NOMO-1 treated with dmso at 0.1 percent for 144 hours (cell line): Measurements from ENCODE around the gene SUPT5H.

Source experiments
- DNase-seq: peaks from one replicate; lab custom pipeline; 2025; ENCODE audit not compliant: unreplicated experiment; lab: John Stamatoyannopoulos, UW

Gene SUPT5H

DNA sequence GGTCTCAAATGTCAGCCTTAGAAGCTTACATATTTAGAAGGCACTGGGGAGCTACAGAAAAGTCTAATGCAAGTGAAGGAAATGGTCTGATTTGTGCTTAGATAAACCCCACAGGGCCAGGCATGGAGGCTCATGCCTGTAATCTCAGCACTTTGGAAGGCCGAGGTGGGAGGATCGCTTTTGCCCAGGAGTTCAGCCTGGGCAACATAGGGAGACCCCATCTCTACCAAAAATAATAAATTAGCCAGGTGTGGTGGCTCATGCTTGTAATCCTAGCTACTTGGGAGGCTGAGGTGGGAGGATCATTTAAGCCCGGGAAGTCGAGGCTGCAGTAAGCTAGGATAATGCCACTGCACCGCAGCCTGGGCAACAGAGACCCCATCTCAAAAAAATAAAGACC lies 50.7 kb downstream of the SUPT5H start:
- DNase-seq: no peak

DNA sequence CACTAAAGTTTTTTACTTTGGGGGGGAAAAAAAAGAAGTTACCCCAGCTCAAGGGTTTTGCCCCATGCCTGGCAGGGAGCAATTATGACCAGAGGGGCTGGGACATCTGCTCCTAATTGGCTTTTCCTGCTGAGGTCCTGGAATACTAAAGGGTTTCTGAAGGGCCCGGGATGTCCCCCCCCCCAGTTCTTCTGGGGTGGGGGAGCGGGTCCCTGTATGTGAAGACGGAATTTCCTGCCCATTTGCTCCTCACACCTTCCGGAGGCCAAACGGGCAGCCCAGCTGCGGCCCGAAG lies 52.3 kb downstream of the SUPT5H start:
- DNase-seq: no peak

DNA sequence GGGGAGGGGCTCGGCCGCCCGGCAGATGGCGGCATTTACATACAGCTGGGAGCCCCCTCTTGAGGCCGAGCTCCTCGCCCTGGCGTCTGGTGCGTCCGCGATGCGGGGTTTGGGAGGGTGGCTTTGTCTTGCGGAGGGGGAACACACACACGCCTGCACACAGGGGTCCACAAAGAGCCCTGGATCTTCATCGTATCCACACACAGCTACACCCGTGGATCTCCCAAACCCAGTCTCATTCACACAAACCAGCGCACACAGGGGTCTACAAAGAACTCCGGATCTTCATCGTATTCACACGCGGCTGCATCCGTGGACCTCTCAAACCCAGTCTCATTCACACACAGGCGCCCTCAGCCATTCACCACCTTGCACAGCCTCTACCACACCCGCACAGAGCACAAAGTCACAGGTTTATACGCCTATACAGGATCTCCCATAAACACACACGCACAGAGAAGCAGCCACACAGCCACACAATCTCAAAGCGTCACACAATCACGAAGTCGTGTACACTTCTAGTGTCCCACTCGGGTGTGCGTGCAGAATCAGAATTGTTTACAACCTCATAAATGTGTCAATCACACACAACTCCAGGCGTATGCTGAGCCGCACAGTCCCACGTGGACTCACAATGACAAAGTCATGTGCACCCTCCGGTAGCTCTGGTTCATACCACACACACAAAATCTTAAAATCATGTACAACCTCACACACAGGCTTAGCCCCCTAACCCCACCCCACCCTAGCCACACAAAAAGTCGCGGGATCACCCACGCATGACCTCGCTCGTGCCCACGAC lies 52.8 kb downstream of the SUPT5H start:
- no peak for DNase-seq

DNA sequence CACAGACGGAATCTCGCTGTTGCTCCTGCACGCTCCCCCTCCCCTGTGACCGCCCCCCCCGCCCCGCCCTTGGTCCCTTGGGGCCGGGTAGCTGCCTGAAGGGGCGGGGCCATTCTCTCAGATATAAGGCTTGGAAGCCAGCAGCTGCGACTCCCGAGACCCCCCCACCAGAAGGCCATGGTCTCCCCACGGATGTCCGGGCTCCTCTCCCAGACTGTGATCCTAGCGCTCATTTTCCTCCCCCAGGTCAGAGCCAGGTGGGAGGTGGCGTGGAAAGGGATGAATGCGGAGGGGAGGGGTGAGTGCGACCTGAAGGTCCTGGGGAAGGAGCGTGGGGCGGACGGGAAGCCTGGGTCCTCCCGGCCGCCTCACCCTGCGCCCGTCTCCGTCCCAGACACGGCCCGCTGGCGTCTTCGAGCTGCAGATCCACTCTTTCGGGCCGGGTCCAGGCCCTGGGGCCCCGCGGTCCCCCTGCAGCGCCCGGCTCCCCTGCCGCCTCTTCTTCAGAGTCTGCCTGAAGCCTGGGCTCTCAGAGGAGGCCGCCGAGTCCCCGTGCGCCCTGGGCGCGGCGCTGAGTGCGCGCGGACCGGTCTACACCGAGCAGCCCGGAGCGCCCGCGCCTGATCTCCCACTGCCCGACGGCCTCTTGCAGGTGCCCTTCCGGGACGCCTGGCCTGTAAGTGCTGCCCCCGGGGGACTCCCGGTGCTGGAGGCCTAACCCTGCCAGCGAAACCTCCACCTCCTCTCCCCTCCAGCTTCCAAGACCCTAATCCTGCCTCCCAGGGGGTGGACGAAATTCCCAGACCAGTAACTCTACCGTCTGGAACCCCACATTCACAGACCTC lies 53.6 kb downstream of the SUPT5H start, which contains the start of gene DLL3:
Gene DLL3 (plus strand): TSS at position 150 of the 845 bp plus-strand sequence. CDS start 28 bp downstream, at position 178.
- no peak for DNase-seq

DNA sequence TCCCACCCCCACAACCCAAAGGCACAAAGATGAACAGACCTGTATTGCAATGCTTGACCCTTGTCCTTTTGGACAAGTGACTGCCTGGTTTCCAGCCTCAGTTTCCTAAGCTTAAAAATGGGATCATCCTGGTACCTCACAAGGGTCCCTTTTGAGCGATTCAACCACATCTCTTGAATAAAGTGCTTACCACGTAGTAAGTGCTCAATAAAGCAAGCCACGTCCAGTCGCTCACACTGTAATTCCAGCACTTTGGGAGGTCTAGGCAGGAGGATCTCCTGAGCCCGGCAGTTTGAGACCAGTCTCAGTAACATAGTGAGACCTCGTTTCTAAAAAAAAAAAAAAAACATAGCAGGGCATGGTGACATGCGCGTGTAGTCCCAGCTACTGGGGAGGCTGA lies 54.5 kb downstream of the SUPT5H start:
- no peak for DNase-seq

DNA sequence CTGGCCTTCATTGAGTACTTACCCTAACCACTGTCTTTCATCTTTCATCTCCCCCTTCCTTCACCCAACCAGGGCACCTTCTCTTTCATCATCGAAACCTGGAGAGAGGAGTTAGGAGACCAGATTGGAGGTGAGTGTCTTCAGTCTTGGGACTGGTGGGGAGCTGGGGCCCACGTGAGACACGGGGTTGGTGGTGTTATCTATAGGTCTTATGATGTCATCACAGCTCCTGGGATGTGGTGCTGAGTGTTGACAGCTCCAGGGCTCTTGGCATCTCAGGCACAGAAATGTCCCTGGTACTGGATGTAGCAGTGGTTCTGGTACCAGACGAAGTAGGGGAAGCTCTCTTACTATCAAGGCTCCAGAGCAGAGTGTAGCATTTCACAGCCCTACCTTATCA lies 55.2 kb downstream of the SUPT5H start:
- DNase-seq: no peak

DNA sequence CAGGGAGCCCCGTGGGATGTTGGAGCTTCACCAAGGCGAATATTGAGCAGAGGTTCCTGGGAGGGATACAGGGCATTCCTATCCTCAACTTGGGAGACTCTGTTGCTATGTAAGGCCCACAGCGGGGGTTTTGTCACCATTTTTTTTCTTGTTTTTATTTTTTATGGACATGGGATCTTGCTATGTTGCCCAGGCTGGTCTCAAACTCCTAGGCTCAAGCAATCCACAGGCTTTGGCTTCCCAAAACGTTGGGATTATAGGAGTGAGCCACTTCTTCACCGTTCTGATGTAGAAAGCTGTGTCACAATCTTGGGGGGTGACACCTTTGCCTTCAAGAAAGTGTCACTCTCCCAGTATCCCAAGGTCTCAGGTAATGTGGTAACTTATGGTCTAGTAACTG lies 56.0 kb downstream of the SUPT5H start:
- DNase-seq: no peak

DNA sequence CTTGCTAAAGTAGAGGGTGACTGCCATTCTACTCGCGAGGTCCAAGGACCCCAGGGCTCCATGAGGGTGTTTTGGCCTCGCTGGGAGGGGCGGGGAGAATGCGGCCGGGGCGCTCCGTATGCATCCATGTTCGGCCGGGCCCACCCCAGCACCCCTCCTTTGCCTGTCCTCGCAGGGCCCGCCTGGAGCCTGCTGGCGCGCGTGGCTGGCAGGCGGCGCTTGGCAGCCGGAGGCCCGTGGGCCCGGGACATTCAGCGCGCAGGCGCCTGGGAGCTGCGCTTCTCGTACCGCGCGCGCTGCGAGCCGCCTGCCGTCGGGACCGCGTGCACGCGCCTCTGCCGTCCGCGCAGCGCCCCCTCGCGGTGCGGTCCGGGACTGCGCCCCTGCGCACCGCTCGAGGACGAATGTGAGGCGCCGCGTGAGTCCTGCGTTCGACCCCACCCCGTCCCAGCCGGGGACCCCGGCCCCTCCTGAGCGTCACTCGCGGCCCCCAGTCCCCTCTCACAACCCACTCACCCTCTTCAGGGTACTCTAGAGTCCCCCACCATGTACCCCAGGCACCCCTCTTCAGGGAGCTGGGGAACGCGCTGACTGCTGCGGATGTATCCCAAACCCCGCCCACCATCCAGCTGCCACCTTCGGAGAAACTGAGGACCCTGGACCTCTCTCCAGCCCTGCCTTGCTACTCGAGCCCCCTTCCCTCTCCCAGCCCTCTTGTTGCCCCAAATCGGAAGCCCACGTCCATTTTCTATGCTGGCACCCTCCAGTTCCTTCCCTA lies 57.4 kb downstream of the SUPT5H start:
- DNase-seq: peak; percentile 22

DNA sequence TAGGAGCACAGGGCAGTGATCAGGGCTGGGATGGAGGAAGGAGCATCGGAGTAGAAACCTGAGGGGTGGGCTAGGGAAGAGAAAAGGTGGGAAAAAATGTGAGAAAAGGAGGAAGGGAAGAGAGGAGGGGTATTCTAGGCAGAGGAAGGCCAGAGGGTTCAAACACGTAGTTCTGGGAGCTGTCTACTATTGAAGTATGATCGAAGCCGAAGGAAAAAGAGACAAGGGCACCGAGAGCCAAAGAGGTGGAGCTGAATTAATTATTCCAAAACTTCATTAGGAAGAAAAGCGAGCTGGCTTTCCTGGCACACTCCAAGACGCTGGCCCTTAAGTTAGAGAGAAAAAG lies 61.2 kb downstream of the SUPT5H start:
- no peak for DNase-seq

DNA sequence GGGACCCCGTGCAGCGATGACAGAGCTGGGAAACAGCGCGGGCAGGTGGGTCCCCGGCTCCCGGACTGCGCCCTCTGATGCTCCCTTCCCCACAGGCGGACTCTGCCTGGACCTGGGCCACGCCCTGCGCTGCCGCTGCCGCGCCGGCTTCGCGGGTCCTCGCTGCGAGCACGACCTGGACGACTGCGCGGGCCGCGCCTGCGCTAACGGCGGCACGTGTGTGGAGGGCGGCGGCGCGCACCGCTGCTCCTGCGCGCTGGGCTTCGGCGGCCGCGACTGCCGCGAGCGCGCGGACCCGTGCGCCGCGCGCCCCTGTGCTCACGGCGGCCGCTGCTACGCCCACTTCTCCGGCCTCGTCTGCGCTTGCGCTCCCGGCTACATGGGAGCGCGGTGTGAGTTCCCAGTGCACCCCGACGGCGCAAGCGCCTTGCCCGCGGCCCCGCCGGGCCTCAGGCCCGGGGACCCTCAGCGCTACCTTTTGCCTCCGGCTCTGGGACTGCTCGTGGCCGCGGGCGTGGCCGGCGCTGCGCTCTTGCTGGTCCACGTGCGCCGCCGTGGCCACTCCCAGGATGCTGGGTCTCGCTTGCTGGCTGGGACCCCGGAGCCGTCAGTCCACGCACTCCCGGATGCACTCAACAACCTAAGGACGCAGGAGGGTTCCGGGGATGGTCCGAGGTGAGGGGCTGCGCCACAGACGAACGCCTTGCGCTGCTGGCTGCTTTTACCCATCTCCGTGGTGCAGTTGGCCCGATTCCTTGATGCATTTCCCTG lies 61.7 kb downstream of the SUPT5H start:
- DNase-seq: peak; percentile 2

DNA sequence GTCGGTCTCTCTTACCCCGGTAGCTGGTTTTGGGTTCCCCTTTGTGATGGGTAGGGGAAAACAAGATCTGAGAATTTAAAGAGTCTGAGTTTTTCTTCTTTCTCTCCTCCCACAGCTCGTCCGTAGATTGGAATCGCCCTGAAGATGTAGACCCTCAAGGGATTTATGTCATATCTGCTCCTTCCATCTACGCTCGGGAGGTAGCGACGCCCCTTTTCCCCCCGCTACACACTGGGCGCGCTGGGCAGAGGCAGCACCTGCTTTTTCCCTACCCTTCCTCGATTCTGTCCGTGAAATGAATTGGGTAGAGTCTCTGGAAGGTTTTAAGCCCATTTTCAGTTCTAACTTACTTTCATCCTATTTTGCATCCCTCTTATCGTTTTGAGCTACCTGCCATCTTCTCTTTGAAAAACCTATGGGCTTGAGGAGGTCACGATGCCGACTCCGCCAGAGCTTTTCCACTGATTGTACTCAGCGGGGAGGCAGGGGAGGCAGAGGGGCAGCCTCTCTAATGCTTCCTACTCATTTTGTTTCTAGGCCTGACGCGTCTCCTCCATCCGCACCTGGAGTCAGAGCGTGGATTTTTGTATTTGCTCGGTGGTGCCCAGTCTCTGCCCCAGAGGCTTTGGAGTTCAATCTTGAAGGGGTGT lies 62.5 kb downstream of the SUPT5H start:
- DNase-seq: no peak

DNA sequence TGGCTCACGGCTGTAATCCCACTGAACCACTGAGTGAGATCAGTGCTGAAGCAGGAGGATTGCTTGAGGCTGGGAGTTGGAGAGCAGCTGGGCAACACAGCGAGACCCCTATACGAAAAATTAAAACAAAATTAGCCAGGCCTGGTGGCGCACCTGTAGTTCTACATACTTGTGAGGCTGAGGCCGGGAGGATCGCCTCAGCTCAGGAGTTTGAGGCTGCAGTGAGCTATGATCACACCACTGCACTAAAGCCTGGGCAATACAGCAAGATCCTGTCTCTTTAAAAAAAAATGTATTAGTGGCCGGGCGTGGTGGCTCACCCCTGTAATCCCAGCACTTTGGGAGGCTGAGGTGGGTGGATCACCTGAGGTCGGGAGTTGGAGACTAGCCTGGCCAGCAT lies 63.2 kb downstream of the SUPT5H start:
- DNase-seq: no peak

DNA sequence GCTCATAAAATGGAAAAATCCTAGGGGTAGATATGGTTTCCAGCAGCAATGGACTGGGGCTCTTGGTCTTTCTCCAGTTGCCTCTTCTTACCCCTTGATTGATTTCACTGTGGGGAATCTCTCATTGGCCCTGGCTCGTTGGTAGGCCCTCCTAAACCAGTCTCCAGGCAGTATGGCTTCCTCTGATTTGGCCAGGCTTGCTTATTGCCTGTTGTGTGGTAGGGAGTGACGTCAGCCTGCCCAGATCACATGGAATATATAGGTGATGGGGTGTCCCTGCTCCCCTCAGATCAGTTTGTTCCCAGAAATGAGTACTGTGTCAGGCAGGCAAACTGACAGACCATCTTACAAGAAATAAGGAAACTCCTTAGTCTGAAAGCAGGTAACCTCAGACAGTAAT lies 63.9 kb downstream of the SUPT5H start:
- no peak for DNase-seq

DNA sequence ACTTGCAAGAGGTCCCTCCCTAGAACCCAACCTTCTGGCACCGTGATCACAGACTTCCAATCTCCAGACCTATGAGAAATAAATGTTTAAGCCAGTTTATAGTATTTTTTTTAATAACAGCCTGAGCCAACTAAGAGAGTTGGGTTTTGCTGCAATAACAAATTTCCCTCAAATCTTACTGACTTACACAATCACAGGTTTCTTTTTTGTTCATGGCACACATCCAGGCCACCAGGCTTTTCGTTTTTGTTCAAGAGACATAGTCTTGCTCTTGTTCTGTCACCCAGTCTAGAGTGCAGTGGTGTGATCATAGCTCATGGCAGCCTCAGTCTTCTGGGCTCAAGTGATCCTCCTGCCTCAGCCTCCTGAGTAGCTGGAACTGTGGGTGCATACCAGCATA lies 67.6 kb downstream of the SUPT5H start:
- DNase-seq: no peak

DNA sequence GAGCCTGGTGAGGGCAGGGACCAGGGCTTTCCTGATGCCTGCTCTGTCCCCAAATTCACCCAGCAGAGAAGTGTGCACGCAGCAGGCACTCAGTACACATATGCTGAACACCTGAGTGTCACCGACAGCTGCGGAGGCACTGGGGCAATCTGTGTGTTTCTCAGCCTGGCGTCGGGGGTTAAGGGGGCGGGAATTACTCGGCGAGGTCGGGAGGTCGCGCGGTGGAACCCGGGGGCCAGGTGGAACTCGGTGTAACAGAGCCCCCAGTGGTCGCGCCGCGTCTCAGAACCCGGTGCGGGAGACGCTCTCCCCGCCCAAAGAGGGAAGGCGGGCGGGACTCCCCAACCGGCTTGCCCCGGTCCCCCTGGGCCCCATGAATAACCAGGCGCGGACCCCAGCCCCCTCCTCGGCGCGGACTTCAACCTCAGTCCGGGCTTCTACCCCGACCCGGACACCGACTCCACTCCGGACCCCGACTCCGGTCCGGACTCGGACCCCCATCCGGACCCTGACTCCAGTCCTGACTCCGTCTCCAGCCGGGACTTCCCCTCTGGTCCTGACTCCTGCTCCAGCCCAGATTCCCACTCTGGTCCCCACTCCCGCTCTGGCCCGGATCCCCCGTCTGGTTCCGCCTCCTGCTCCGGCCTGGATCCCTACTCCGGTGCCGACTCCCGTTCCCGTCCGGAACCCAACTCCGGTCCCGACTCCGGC lies 69.6 kb downstream of the SUPT5H start, which contains the start of gene SELENOV:
Gene SELENOV (plus strand): TSS at position 300 of the 711 bp plus-strand sequence. CDS start 74 bp downstream, at position 374.
- DNase-seq: no peak

DNA sequence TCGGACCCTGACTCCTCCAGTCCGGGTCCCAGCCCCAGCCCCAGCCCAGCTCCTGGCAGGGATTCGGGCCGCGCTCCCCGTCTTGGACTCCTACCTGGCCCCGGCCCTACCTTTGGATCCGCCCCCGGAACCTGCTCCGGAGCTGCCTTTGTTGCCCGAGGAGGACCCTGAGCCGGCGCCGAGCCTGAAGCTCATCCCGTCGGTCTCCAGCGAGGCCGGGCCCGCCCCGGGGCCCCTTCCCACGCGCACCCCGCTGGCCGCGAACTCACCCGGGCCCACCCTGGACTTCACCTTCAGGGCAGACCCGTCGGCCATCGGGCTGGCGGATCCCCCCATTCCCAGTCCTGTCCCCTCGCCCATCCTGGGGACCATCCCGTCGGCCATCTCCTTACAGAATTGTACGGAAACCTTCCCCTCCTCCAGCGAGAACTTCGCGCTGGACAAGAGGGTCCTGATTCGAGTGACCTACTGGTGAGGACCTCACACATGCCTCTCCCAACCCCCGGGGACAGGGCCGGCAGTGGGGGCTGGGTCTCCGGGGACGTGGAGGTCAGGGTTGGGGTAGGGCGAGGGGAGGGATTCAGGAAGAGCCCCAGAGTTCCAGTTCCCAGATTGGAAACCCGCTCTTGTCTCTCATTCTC lies 70.3 kb downstream of the SUPT5H start:
- DNase-seq: no peak

DNA sequence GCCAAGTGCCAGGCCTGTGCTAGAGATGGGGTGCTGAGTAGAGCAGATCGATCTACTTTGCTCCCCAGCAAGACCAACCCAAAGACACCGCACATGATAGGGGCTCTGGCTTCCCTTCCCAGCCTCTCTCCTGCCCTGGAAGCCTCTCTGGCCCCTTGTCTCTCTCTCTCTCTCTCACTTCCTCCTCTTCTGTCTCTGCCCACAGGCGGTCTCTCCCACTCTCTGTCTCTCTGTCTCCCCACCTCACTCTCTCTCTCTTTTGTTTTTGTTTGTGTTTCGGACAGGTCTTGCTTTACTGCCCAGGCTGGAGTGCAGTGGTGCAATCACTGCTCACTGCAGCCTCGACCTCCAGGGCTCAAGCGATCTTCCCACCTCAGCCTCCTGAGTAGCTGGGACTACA lies 70.9 kb downstream of the SUPT5H start:
- no peak for DNase-seq

DNA sequence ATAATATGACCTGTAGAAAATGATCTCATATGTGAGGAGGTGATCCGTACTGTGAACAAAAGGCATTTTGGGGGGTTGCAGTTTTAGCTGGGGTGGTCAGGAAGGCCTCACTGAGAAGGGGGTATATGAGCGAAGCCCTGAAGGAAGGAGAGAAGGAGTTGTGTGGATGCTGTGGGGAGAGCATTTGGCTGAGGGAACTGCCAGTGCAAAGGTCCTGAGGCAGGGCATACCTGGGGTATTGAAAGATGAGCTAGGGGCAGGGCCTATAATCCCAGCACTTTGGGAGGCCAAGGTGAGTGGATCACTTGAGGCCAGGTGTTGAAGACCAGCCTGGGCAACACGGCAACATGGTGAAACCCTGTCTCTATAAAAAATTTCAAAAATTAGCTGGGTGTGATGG lies 72.0 kb downstream of the SUPT5H start:
- no peak for DNase-seq

DNA sequence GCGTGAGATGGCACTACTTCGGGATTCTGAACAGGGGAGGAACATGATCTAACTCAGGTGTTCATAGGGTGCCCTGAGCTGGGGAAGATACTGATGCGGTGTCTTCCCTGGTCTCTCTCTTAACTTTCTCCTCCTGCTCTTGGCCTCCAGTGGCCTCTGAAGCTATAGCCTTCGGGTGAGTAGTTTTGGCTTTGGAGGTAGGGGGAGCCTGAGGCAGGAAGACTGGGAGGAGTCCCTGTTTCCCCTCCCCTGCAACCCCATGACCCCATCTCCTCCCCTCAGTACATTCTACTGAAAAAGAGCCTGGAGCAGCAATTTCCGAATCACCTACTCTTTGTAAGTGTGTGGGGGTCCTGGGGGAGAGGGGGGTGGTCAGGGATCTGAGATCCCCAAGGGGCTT lies 73.1 kb downstream of the SUPT5H start:
- no peak for DNase-seq
